A673 (cell line): Measurements from ENCODE around the gene STK38L.

ENCODE experiments used
- EZH2 ChIP-seq: fragments of 200-600 bp; sonication (generic); IDR thresholded peaks from 2 replicates; pipeline ENCODE4 v1.6.1; 2017; ENCODE audit warnings: borderline replicate concordance, low read depth, mild to moderate bottlenecking, mixed read lengths, antibody characterized with exemption, low read length; ENCODE audit not compliant: poor library complexity, severe bottlenecking
- TF ChIP-seq, protein P1 (sequence below): fragments of 300-800, 200-600 bp; sonication (generic); conservative IDR thresholded peaks from 2 replicates; pipeline ENCODE4 v1.5.1; 2017; ENCODE audit warnings: low read depth, mild to moderate bottlenecking, antibody characterized with exemption, low read length, moderate library complexity, mixed read lengths

DNA sequence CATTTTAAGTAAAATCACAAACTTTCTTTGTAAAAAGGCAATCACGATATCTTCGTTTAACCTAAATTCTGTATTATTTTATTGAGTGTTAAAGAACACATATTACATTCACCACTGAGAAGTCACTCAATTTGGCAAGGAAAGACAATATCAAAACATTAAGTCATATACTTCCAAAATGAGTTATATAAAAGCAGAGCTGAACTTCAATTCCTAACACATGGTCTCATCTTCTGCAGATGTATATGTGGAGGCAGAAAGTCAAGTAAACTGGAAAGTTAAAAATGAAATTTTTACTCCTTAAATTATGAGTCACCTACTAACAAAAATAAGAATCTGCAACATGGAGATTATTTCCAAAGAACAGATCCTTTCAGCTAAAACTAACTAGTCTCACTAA is 117.3 kb downstream of the STK38L start:
- TF ChIP-seq, protein P1, sequence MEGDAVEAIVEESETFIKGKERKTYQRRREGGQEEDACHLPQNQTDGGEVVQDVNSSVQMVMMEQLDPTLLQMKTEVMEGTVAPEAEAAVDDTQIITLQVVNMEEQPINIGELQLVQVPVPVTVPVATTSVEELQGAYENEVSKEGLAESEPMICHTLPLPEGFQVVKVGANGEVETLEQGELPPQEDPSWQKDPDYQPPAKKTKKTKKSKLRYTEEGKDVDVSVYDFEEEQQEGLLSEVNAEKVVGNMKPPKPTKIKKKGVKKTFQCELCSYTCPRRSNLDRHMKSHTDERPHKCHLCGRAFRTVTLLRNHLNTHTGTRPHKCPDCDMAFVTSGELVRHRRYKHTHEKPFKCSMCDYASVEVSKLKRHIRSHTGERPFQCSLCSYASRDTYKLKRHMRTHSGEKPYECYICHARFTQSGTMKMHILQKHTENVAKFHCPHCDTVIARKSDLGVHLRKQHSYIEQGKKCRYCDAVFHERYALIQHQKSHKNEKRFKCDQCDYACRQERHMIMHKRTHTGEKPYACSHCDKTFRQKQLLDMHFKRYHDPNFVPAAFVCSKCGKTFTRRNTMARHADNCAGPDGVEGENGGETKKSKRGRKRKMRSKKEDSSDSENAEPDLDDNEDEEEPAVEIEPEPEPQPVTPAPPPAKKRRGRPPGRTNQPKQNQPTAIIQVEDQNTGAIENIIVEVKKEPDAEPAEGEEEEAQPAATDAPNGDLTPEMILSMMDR: no peak
- TF ChIP-seq EZH2: no peak
